Muscle layer of colon (tissue), 2 donors: ENCODE data around the gene ZNF592.
"Not testable (repeated sequence)": the region's sequence is repeated elsewhere in the genome, so short reads cannot be mapped to it uniquely, and the experiment has no call there.

Experiments used
- H3K27ac ChIP-seq: one replicate; pipeline ENCODE4 v1.7.0; 2013; ENCODE audit warnings: low read depth, mild to moderate bottlenecking, low read length, moderate library complexity
- H3K27me3 ChIP-seq, 2 donors: one replicate each; pipeline ENCODE4 v1.7.0; 2013; ENCODE audit warnings: low read length in 2 of 2, mild to moderate bottlenecking in 2 of 2; ENCODE audit not compliant: insufficient read depth in 2 of 2, control insufficient read depth in 1 of 2
- H3K36me3 ChIP-seq: one replicate; pipeline ENCODE4 v1.7.0; 2013; ENCODE audit warnings: mild to moderate bottlenecking, low read length; ENCODE audit not compliant: insufficient read depth
- H3K4me1 ChIP-seq: one replicate; pipeline ENCODE4 v1.7.0; 2013; ENCODE audit warnings: mild to moderate bottlenecking, low read length; ENCODE audit not compliant: insufficient read depth
- H3K4me3 ChIP-seq, 2 donors: one replicate each; pipeline ENCODE4 v1.7.0; 2013; ENCODE audit warnings: low read length in 2 of 2, low read depth in 1 of 2, mild to moderate bottlenecking in 1 of 2, moderate library complexity in 1 of 2
- H3K9ac ChIP-seq: one replicate; pipeline ENCODE4 v1.7.0; 2013; ENCODE audit warnings: low read length
- H3K9me3 ChIP-seq: one replicate; pipeline ENCODE4 v1.7.0; 2013; ENCODE audit warnings: mild to moderate bottlenecking, low read length
- donor health status: abdominal sarcoma.
- donor health status: Adenocarcinoma of cecum.

The ZNF592 gene

GRCh38 chr15:84722628-84723027 is 25.8 kb upstream of the ZNF592 start:
- no peaks in the 10 kb centered on the region for H3K27me3 ChIP-seq
- H3K27ac ChIP-seq = no peak overlapping the region
- no peak overlapping the region for H3K9ac ChIP-seq
- H3K9me3 ChIP-seq = no peaks in the 10 kb centered on the region
- H3K4me1 ChIP-seq = no peaks in the 10 kb centered on the region
- no peak overlapping the region for H3K4me3 ChIP-seq
- no peaks in the 10 kb centered on the region for H3K36me3 ChIP-seq

- Histone ChIP-seq H3K4me1 (no peaks in the 10 kb centered on the region), H3K4me3 (no peak overlapping the region), H3K27ac (no peak overlapping the region), H3K36me3 (no peaks in the 10 kb centered on the region), H3K9ac (no peak overlapping the region), H3K27me3 (no peaks in the 10 kb centered on the region), H3K9me3 (no peaks in the 10 kb centered on the region)
Measured at GRCh38 chr15:84725001-84725491, 23.3 kb upstream of the ZNF592 start.

- H3K36me3 ChIP-seq = no peaks in the 10 kb centered on the region
- H3K9me3 ChIP-seq = no peaks in the 10 kb centered on the region
- no peaks in the 10 kb centered on the region for H3K4me1 ChIP-seq
- no peak overlapping the region for H3K4me3 ChIP-seq
- H3K27me3 ChIP-seq = no peaks in the 10 kb centered on the region
- H3K9ac ChIP-seq = no peak overlapping the region
- no peak overlapping the region for H3K27ac ChIP-seq
Measured at GRCh38 chr15:84727429-84727828, 21.0 kb upstream of the ZNF592 start.

GRCh38 chr15:84731774-84732173 is 16.6 kb upstream of the ZNF592 start:
- no peaks in the 10 kb centered on the region for H3K27me3 ChIP-seq
- H3K4me3 ChIP-seq = no peak overlapping the region
- H3K9me3 ChIP-seq = no peaks in the 10 kb centered on the region

GRCh38 chr15:84734794-84735479 is 13.5 kb upstream of the ZNF592 start:
- H3K9ac ChIP-seq = no peak overlapping the region
- H3K36me3 ChIP-seq = no peaks in the 10 kb centered on the region
- H3K4me1 ChIP-seq = no peaks in the 10 kb centered on the region
- no peak overlapping the region for H3K4me3 ChIP-seq
- no peaks in the 10 kb centered on the region for H3K9me3 ChIP-seq
- H3K27ac ChIP-seq = no peak overlapping the region
- H3K27me3 ChIP-seq = no peaks in the 10 kb centered on the region

More at GRCh38 chr15:84731774-84732173, 16.6 kb upstream of the ZNF592 start:
- no peaks in the 10 kb centered on the region for H3K36me3 ChIP-seq
- no peak overlapping the region for H3K27ac ChIP-seq
- H3K4me1 ChIP-seq = no peaks in the 10 kb centered on the region
- no peak overlapping the region for H3K9ac ChIP-seq

GRCh38 chr15:84735480-84736061 is 12.8 kb upstream of the ZNF592 start:
- not testable (repeated sequence) for H3K36me3 ChIP-seq, H3K4me1 ChIP-seq, H3K4me3 ChIP-seq, H3K9ac ChIP-seq, H3K27me3 ChIP-seq, H3K9me3 ChIP-seq, H3K27ac ChIP-seq

GRCh38 chr15:84736375-84736774 is 12.0 kb upstream of the ZNF592 start:
- Histone ChIP-seq H3K4me3 (no peak overlapping the region), H3K4me1 (no peaks in the 10 kb centered on the region), H3K36me3 (no peaks in the 10 kb centered on the region), H3K9ac (no peak overlapping the region), H3K27ac (no peak overlapping the region), H3K27me3 (no peaks in the 10 kb centered on the region), H3K9me3 (no peaks in the 10 kb centered on the region)

- H3K36me3 ChIP-seq = no peaks in the 10 kb centered on the region
- H3K4me1 ChIP-seq = no peaks in the 10 kb centered on the region
- no peak overlapping the region for H3K9ac ChIP-seq
- no peak overlapping the region for H3K27ac ChIP-seq
- no peaks in the 10 kb centered on the region for H3K9me3 ChIP-seq
- H3K27me3 ChIP-seq = no peaks in the 10 kb centered on the region
- H3K4me3 ChIP-seq = no peak overlapping the region
Measured at GRCh38 chr15:84737005-84737404, 11.4 kb upstream of the ZNF592 start.

- Histone ChIP-seq H3K9ac (no peak overlapping the region), H3K27me3 (no peaks in the 10 kb centered on the region), H3K36me3 (no peaks in the 10 kb centered on the region), H3K9me3 (no peaks in the 10 kb centered on the region), H3K4me3 (no peak overlapping the region), H3K4me1 (no peaks in the 10 kb centered on the region), H3K27ac (no peak overlapping the region)
Measured at GRCh38 chr15:84740691-84741090, 7.7 kb upstream of the ZNF592 start.

- H3K9ac ChIP-seq = no peak overlapping the region
- no peak overlapping the region for H3K4me3 ChIP-seq
- no peaks in the 10 kb centered on the region for H3K36me3 ChIP-seq
- H3K27ac ChIP-seq = no peak overlapping the region
- no peaks in the 10 kb centered on the region for H3K27me3 ChIP-seq
- peaks cover 1% of the 10 kb centered on the region for H3K4me1 ChIP-seq
- H3K9me3 ChIP-seq = no peaks in the 10 kb centered on the region
Measured at GRCh38 chr15:84741121-84741520, 7.3 kb upstream of the ZNF592 start.

GRCh38 chr15:84747416-84748273 is 747 bp upstream of the ZNF592 start:
- Histone ChIP-seq H3K9me3 (no peaks in the 10 kb centered on the region), H3K27ac (peak overlapping the region; percentile 100), H3K36me3 (no peaks in the 10 kb centered on the region), H3K27me3 (no peaks in the 10 kb centered on the region), H3K9ac (peak overlapping the region; percentile 95), H3K4me3 (peak overlapping the region; percentile 84 to 95), H3K4me1 (peaks cover 36% of the 10 kb centered on the region)
